Measurements from ENCODE around the gene CCL7. TPM values are rescaled to one million over a fixed set of nuclear protein-coding genes. Genes with fewer than 3 reads are reported as not detected.

Gene CCL7
- total RNA-seq, 2 experiments from 2014 or later = not detected

- ChIA-PET POLR2A (no interaction called here), CTCF (no interaction called here)
Measured at GRCh38 chr17:34313164-34313563, 43.1 kb downstream of the CCL7 start.

DNA sequence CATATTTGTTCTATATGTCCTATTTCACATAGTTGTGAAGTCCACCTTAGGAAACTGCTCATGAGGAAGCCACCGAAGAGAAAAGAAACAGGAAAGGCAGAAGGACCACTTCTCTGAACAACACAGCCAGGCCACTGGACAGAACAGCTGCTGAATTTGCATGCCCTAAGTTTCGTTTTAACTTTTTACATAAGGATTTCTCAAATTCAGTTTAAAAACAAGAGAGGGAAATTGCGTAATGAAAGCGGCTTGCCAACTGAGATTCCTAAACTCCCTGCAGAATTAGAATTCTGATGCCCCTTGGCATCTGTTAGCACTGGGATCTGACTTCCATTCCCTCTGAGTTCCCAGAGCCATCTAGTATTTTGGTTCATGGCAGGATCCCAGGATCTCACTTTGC, 44.3 kb downstream of the CCL7 start:
- ChIA-PET POLR2A (no interaction called here), CTCF (no interaction called here)

GRCh38 chr17:34318474-34318873, 48.5 kb downstream of the CCL7 start:
- ChIA-PET POLR2A (no interaction called here), CTCF (no interaction called here)

DNA sequence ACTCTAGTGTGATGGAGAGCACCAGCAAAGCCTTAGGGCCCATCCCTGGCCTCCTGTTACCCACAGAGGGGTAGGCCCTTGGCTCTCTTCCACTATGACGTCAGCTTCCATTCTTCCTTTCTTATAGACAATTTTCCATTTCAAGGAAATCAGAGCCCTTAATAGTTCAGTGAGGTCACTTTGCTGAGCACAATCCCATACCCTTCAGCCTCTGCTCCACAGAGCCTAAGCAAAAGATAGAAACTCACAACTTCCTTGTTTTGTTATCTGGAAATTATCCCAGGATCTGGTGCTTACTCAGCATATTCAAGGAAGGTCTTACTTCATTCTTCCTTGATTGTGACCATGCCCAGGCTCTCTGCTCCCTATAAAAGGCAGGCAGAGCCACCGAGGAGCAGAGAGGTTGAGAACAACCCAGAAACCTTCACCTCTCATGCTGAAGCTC, 49.0 kb downstream of the CCL7 start, which contains the start of gene CCL8:
Gene CCL8, plus strand, starts transcription at position 397 of the 445 bp plus-strand sequence. CDS start 67 bp downstream, outside the sequence.
- CTCF ChIA-PET = no interaction called here
- POLR2A ChIA-PET = no interaction called here

Other genes starting within 250 kb of the CCL7 start
- not detected for gene CCL2, start 14.9 kb upstream of the CCL7 start, total RNA-seq
- gene CCL11, start 15.5 kb downstream of the CCL7 start, total RNA-seq = not detected
- gene CCL8, start 49.2 kb downstream of the CCL7 start, total RNA-seq = not detected
- gene CCL13, start 86.3 kb downstream of the CCL7 start, total RNA-seq = not detected
- gene CCL1, start 93.0 kb downstream of the CCL7 start, total RNA-seq = 10 to 100 TPM; 20.3 to 21.9 TPM

Data from activated CD8-positive, alpha-beta memory T cell treated with anti-CD3 and anti-CD28 coated beads for 36 hours (primary cell).